CD1c-positive myeloid dendritic cell (primary cell): Measurements from ENCODE around the gene ACOT7.
"Not testable (repeated sequence)": the region's sequence is repeated elsewhere in the genome, so short reads cannot be mapped to it uniquely, and the experiment has no call there.

Source experiments
- DNase-seq: peaks from one replicate; pipeline ENCODE4 v3.0.0-alpha.2; 2016; ENCODE audit errors: extremely low spot score

ACOT7 gene

DNA sequence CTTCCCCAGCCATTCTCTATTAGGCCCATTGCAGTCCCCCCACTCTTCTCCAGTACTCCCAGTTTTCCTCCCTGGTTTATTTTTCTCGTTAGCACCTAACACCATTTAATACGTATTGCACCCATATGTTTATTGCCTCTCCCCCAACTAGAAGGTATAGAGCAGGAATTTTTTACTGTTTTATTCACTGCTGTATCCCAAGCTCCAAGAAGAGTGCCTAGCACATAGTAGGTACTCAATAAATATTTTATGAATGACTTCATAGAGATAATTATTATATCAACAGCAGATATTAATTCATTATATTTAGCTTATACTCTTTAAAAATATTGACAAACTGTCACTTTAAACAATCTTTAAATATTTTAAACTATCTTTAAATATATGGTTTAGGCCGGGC is 5.7 kb upstream of the ACOT7 start:
- no peak for DNase-seq

DNA sequence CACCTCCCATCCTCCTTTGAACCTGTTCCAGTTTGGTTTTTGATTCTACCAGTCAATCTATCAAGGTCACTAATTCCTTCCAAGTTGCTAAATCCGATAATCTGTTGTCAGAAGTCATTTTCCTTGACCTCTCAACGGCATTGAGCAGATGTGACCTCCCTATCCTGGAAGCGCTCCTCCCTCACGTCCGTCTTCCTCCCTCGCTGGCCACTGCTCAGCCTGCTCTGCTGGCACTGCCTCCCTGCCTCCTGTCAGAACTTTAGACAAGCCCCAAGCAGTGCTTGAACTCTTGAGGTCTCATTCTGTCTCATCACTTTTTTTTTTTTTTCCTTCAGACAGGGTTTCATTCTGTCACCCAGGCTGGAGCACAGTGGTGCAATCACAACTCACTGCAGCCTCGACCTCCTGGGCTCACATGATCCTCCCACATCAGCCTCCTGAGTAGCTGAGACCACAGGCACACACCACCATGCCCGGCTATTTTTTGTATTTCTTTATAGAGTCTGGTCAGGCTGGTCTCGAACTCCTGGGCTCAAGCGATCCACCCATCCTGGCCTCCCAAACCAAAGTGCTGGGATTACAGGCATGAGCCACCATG is 4.4 kb upstream of the ACOT7 start:
- DNase-seq = no peak

DNA sequence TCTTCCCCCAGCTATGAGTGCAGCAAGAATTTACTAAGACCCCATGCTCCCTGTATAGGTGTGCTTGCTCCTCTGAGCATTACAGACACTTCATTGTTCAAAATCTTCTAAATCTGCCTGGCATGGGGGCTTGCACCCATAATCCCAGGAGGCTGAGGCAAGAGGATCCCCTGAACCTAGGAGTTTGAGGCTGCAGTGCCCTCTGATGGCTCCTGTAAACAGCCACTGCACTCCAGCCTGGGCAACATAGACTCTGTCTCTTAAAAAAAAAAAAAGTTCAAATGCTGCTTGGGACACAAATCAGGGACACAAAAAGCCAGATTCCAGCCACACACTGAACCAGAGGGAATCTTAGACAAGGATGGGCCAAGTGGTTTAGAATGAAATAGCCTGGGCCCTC is 3.4 kb upstream of the ACOT7 start:
- DNase-seq = no peak

DNA sequence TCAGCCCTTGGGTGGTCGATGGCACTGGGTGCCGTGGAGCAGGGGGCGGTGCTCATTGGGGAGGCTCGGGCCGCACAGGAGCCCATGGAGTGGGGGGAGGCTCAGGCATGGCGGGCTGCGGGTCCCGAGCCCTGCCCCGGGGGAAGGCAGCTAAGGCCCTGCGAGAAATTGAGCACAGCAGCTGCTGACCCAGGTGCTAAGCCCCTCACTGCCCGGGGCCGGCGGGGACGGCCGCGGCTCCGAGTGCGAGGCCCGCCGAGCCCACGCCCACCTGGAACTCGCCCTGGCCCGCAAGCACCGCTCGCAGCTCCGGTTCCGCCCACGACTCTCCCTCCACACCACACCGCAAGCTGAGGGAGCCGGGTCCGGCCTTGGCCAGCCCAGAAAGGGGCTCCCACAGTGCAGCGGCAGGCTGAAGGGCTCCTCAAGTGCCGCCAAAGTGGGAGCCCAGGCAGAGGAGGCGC is 2.2 kb upstream of the ACOT7 start:
- DNase-seq = not testable (repeated sequence)

DNA sequence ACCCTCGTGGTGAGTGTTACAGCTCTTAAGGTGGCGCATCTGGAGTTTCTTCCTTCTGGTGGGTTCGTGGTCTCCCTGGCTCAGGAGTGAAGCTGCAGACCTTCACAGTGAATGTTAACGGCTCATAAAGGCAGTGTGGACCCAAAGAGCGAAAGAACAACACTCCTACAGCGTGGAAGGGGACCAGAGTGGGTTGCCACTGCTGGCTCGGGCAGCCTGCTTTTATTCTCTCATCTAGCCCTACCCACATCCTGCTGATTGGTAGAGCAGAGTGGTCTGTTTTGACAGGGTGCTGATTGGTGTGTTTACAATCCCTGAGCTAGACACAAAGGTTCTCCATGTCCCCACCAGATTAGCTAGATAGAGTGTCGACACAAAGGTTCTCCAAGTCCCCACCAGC is 1.6 kb upstream of the ACOT7 start:
- not testable (repeated sequence) for DNase-seq

DNA sequence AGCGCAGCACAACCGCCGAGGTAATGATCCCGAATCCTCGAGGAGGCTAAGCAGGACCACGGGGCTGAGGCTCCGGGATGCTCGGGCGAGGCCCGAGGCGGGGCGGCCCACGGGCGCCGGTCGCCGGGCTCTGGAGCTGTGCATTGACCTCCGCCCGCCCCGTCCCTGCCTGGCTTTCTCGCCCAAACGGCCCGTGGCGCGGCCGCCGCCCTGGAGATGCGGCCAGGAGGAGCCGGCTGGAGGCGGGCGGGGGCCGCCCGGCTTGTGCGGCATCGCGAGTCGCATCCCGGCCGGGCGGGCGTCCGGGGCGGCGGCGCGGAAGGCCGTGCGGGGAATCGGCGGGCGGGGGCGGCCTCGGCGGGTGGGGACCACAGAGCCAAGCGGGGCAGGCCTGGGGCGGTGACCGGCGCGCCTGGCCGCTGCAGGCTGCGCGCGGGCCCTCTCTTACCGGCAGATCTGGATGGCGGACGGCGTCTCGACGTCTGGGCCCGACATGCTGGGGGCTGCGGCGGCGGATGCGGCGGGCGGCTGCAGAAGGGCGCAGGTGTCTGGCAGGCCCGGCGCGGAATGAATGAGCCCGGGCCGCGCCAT is 663 bp downstream of the ACOT7 start:
- DNase-seq = peak; percentile 54

DNA sequence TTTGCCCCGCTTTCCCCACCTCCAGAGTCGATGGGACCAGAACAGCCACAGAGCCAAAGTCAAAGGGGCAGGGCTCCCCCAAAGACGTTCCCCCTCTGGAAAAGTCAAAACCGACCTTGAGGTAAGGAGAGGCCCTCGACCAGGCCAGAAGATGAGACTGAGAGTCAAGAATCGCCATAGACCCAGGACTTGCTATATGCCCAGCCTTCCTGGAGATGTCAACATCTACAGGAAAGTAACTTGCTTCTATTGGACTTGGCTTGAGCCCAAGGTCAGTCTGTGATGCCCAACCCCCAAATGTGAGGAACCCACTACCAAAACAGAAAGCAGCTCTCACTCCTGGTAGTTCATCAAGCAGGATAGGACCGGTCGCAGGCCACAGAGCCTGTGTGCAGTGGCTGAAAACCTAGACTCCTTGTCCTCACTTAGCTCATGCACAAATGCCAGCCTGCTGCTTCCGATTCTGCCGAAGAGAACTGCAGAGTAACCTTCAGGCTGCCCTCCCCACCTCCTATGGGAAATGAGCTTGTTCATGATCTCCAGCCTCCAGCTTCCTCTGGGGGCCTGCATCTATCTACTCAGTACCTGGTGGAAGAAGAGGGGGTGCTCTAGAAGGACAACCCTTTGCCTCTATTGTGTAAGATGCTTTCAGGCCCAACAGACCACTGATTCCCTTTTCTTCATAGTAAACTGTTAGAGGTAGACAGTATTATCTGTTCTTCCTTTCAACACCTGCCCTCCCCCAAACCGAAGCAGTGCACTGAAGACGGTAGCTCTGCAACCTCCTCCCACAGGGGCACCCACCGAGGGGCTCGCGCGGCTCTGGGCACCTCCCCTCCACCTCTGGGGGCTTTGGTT is 1.4 kb downstream of the ACOT7 start:
- DNase-seq = peak; percentile 5

DNA sequence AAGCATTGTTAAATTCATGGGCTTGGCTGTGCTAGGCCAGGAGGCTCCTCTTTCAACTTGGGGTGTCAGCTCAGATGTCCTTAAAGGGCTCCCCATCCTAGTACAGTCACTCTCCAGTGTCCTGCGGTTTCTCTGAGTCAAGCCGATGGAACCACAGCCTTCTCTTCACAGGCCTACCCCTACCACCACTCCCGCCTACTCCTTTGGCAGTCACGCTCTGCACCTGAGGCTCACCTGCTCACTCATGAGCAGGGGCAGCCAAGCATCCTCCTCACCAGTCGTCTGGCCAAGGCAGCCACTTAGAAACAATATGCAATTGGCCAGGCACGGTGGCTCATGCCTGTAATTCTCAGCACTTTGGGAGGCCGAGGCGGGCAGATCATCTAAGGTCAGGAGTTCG is 3.6 kb downstream of the ACOT7 start:
- no peak for DNase-seq

DNA sequence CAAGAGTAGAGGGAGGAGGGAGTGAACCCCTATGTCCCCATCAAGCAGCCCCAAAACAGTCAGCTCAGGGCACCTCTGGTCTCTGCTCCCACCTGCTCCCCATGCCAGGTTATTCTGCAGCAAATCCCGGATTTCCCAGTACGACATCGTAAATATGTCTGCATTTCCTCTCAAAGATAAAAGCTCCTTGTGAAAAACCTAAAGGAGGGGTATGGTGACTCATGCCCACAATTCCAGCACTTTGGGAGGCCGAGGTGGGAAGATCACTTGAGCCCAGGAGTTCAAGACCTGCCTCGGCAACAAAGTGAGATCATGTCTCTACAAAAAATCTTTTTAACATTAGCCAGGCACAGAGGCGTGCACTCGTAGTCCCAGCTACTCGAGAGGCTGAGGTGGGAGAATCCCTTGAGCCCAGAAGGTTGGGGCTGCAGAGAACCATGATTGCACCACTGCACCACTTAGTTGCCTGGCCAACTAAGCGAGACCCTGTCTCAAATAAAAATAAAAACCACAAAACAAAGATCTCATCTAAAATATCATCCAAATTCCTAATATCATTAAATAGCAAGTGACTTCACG is 7.1 kb downstream of the ACOT7 start:
- DNase-seq = no peak

DNA sequence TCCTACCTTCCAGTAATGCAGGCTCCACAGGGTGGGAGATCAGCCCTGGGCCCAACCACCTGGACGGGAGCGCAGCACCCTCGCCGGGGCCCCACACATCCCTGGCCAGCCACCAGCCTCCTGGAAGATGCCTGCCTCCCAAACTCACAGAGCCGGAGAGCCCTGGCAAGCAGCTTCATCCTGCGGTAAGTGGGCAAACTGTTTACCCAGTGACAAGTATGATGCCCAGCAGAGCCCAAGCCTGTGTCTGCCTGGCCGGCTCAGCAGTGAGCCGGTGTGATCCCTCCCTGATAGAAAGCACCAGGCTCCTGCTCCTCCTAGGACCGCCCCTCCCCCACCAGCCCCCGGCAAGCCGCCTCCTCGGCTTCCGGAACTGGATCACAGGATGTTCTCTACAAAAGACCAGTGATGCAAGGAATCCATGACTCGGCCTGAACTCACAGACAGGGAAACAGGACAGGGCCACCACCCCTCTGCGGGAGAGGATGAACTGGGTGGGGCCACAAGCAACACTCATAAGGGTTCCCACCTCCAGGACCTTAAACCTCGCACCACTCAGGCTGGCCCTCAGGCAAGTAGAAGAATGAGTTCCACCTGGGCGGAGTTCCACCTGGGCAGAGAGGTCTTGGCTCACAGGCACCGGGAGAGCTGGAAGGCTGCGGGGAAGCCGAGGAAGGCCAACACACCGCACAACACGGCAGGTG is 7.9 kb downstream of the ACOT7 start:
- no peak for DNase-seq

DNA sequence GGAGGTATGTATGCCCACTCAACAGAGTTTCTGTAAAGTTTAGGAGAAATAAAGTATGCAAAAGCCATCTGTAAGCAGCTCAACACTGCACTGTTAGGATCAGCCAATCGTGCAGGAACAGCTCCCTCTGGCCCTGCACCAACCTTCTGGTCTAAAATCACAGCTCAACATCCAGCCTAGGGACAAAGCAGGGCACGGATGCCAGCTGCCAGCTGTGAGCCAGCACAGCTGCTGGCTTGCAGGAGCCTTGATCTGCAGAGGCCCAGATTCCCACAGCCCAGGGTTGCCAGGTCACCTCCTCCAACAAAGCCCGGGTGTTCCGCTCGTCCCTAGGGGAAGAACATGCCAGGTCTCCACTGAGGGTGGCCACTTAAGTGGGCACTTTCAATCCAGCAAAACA is 8.6 kb downstream of the ACOT7 start:
- no peak for DNase-seq

DNA sequence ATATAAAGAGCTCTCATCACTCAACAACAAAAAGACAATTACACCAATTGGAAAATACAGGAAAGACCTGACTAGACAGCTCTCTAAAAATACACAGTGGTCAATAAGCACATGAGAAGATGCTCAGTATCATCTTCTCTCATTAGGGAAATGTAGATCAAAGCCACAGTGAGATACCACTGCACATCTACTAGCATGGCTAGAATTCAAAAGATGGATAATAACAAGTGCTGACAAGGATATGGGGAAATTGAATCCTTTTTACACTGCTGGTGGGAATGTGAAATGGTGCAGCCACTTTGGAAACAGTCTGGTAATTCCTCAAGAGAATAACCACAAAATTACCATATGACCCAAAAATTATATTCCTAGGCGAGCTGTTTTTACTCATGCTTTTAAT is 9.4 kb downstream of the ACOT7 start:
- no peak for DNase-seq

DNA sequence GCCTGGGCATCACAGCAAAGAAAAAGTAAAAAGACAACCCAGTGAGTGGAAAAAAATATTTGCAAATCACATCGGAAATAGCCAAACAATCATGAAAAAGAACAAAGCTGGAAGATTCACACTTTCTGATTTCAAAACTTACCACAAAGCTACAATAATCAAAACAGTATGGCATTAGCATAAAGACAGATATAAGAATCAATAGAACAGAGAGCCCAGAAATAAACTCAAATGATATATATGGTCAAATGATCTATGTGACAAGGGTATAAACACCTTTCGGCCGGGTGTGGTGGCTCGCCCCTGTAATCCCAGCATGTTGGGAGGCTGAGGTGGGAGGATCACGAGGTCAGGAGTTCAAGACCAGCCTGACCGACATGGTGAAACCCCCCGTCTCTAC is 13.5 kb downstream of the ACOT7 start:
- DNase-seq = no peak

DNA sequence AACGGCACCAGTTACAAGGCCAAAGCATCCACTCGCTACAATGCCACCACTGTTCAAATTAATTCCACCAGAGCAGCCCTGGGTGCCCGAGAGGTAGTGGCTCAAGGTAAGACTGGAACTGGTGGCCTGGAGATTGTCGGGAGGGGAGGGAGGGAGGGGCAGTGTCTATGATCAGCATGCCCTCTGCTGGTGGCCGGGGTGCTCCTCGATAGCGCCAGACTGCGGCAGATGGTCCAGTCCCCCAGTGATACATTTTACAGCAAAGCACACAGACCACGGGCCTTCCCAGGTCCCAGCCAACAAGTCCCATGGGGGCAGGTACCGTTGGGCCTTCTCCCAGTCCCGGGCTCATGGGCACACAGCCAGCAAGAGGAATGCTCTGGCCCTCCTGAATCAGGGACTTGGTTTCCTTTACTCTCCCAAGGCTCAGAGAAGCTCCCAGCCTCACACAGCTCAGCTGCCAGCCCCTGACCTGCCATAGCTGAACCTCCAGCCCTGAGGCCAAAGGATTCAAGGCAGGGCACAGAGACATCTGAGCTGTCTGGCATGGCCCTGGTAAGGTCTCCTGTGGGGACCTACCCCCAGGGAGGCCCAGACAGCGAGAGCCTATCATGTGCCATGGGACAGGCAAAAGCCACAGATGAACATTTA is 15.3 kb downstream of the ACOT7 start:
- no peak for DNase-seq

DNA sequence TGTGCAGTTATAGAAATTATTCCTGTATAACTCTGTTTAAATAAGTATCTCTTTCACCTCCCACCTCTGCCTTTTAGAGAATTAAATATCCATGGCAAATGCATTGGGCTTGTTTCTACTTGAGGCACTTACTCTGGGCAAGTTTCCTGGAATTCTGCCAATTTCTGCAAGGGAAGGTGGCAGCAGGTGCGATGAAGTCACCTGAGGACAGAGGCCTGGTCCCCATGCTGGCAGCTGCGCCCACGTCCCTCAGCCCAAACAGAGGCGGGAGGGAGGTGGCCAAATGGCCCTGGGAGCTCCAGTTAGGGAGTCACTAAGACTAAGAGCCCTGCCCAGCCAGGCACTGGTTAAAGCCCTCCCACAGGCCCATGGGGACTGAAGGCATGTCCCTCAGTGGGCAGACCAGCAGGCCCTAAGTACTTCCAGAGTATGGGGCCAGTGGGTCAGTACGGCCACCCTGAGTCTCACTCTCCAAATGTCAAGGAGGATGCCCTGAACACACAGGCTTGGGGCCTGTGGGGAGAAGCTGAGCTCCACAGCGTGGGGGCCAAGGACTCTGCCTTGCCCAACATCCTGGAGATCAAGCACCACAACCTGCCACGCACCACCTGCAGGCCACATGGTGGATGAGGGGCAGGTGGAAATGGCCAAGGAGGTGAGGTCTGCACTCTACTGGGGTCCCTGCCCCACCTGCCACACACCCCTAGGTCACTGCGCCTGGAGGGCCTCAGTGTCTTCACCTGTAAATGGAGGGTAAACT is 19.4 kb downstream of the ACOT7 start:
- DNase-seq = no peak

DNA sequence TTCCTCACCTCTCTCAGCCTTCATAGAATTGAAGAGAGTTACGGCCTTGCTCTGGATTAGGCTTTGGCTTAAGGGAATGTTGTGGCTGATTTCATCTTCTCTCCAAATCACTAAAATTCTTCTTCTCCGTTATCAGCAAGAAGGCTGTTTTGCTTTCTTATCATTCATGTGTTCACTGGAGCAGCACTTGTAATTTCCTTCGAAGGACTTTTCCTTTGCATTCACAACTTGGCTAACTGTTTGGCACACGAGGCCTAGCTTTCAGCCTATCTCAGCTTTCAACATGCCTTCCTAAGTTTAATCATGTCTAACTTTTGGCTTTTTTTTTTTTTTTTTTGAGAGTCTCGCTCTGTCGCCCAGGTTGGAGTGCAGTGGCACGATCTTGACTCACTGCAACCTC is 21.3 kb downstream of the ACOT7 start:
- DNase-seq = not testable (repeated sequence)

DNA sequence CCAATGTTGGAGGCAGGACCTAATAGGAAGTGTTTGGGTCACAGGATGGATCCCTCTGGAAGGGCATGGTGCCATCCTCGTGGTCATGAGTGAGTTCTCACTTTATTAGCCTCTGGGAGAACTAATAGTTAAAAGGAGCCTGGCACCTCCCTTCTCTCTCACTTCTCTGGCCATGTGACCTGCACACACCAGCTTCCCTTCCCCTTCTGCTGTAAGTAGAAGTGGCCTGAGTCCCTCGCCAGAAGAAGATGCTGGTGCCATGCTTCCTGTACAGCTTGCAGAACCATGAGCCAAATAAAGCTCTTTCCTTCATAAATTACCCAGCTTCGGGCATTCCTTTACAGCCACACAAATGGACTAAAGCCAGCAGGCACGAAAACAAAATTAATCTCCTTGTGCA is 23.6 kb downstream of the ACOT7 start:
- peak; percentile 7 for DNase-seq

DNA sequence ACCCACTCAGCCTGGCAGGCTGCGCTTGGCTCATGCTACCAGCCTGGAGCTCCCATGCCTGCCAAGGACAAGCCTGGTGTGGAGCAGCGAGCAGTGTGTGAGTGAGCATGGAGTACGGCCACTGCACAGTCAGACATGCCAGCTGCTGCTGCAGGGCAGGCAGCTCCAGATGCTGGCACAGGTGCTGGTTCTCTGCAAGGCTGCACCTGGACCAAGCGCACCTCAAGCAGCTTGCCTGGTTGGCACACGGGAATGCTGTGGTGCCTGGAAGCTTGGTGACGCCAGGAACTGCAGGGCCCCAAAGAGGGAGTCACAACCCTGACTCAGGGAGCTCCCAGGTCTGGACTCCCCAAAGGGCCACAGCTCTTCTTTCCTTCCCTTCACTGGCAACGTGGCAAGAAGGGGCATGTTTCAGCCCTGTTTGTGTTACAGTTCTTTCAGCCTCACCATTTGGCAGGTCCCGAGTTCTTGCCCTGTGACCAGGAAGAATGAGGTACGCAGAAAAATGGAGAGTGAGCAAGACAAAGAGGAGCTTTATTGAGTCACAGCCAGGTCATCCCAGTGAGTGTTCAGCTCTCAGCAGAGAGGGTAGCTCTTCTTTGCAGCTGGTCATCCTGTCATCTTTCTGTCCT is 26.1 kb downstream of the ACOT7 start:
- no peak for DNase-seq

DNA sequence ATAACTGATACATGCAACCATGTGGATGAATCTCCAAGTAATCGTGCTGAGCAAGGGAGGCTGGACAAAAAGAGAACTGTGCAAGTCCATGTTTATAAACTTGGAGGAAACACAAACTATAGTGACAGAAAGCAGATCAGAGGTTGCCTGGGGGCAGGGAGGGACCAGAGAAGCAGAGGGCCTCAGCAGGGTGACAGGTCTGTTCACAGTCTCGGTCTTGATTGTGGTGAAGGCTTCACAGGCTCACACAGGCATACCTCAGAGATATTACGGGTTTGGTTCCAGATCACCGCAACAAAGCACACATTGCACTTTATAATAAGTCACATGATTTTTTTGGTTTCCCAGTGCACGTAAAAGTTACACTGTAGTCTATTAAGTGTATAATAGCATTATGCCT is 28.5 kb downstream of the ACOT7 start:
- DNase-seq = no peak
